Measurements from ENCODE around the gene SNX8.

The SNX8 gene

GRCh38 chr7:2353936-2354185 is 39.6 kb upstream of the SNX8 start:
- TF ChIP-seq, protein P1, sequence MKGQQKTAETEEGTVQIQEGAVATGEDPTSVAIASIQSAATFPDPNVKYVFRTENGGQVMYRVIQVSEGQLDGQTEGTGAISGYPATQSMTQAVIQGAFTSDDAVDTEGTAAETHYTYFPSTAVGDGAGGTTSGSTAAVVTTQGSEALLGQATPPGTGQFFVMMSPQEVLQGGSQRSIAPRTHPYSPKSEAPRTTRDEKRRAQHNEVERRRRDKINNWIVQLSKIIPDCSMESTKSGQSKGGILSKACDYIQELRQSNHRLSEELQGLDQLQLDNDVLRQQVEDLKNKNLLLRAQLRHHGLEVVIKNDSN (IDR thresholded peaks at IDR 0.05): peak; percentile 100
- peak; percentile 77 for TF ChIP-seq TAF1 (IDR thresholded peaks at IDR 0.05; ENCODE audit: low read depth)
- no peak for TF ChIP-seq CREB1 (IDR thresholded peaks at IDR 0.05; ENCODE audit: low read depth)
- TF ChIP-seq TCF12 (IDR thresholded peaks at IDR 0.05; ENCODE audit: low read depth): peak; percentile 72; the same call in 1 of the 2 replicates
- TF ChIP-seq YY1 (IDR thresholded peaks at IDR 0.05; ENCODE audit: low read depth): no peak
- TF ChIP-seq ZBTB7A (IDR thresholded peaks at IDR 0.05; ENCODE audit: low read depth): no peak
- TF ChIP-seq MAX (IDR thresholded peaks at IDR 0.05): peak; percentile 100
- no peak for TF ChIP-seq EP300 (IDR thresholded peaks at IDR 0.05; ENCODE audit: borderline replicate concordance)
- peak; percentile 95 for TF ChIP-seq EGR1 (IDR thresholded peaks at IDR 0.05)

GRCh38 chr7:2353113-2353935 is 39.1 kb upstream of the SNX8 start:
- TF ChIP-seq EP300 (IDR thresholded peaks at IDR 0.05; ENCODE audit: borderline replicate concordance) (no peak), CREB1 (IDR thresholded peaks at IDR 0.05; ENCODE audit: low read depth) (no peak), TCF12 (IDR thresholded peaks at IDR 0.05; ENCODE audit: low read depth) (no peak), YY1 (IDR thresholded peaks at IDR 0.05; ENCODE audit: low read depth) (no peak), RAD21 (IDR thresholded peaks at IDR 0.05; ENCODE audit: low read depth) (no peak), TAF1 (IDR thresholded peaks at IDR 0.05; ENCODE audit: low read depth) (no peak), ZBTB7A (IDR thresholded peaks at IDR 0.05; ENCODE audit: low read depth) (no peak), CEBPB (IDR thresholded peaks at IDR 0.05) (no peak), NFIC (IDR thresholded peaks at IDR 0.05) (no peak), FOXM1 (IDR thresholded peaks at IDR 0.05; ENCODE audit: borderline replicate concordance, low read depth) (no peak), MAX (IDR thresholded peaks at IDR 0.05) (no peak), TEAD4 (IDR thresholded peaks at IDR 0.05) (no peak), EGR1 (IDR thresholded peaks at IDR 0.05) (no peak)
- TF ChIP-seq, protein P1 (IDR thresholded peaks at IDR 0.05): no peak
- TF ChIP-seq, protein P2, sequence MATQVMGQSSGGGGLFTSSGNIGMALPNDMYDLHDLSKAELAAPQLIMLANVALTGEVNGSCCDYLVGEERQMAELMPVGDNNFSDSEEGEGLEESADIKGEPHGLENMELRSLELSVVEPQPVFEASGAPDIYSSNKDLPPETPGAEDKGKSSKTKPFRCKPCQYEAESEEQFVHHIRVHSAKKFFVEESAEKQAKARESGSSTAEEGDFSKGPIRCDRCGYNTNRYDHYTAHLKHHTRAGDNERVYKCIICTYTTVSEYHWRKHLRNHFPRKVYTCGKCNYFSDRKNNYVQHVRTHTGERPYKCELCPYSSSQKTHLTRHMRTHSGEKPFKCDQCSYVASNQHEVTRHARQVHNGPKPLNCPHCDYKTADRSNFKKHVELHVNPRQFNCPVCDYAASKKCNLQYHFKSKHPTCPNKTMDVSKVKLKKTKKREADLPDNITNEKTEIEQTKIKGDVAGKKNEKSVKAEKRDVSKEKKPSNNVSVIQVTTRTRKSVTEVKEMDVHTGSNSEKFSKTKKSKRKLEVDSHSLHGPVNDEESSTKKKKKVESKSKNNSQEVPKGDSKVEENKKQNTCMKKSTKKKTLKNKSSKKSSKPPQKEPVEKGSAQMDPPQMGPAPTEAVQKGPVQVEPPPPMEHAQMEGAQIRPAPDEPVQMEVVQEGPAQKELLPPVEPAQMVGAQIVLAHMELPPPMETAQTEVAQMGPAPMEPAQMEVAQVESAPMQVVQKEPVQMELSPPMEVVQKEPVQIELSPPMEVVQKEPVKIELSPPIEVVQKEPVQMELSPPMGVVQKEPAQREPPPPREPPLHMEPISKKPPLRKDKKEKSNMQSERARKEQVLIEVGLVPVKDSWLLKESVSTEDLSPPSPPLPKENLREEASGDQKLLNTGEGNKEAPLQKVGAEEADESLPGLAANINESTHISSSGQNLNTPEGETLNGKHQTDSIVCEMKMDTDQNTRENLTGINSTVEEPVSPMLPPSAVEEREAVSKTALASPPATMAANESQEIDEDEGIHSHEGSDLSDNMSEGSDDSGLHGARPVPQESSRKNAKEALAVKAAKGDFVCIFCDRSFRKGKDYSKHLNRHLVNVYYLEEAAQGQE (IDR thresholded peaks at IDR 0.05; ENCODE audit: low read depth): no peak

GRCh38 chr7:2350861-2351260 is 36.6 kb upstream of the SNX8 start:
- TF ChIP-seq TEAD4 (IDR thresholded peaks at IDR 0.05) (no peak), TCF12 (IDR thresholded peaks at IDR 0.05; ENCODE audit: low read depth) (no peak), EGR1 (IDR thresholded peaks at IDR 0.05) (no peak), FOXM1 (IDR thresholded peaks at IDR 0.05; ENCODE audit: borderline replicate concordance, low read depth) (no peak), TAF1 (IDR thresholded peaks at IDR 0.05; ENCODE audit: low read depth) (no peak), CREB1 (IDR thresholded peaks at IDR 0.05; ENCODE audit: low read depth) (no peak), MAX (IDR thresholded peaks at IDR 0.05) (no peak), NFIC (IDR thresholded peaks at IDR 0.05) (no peak), CEBPB (IDR thresholded peaks at IDR 0.05) (no peak), RAD21 (IDR thresholded peaks at IDR 0.05; ENCODE audit: low read depth) (no peak), ZBTB7A (IDR thresholded peaks at IDR 0.05; ENCODE audit: low read depth) (no peak), EP300 (IDR thresholded peaks at IDR 0.05; ENCODE audit: borderline replicate concordance) (no peak), YY1 (IDR thresholded peaks at IDR 0.05; ENCODE audit: low read depth) (no peak)
- TF ChIP-seq, protein P2 (IDR thresholded peaks at IDR 0.05; ENCODE audit: low read depth): no peak
- TF ChIP-seq, protein P1 (IDR thresholded peaks at IDR 0.05): no peak

GRCh38 chr7:2350055-2350454 is 35.8 kb upstream of the SNX8 start:
- TF ChIP-seq EP300 (IDR thresholded peaks at IDR 0.05; ENCODE audit: borderline replicate concordance): no peak
- TF ChIP-seq, protein P2 (IDR thresholded peaks at IDR 0.05; ENCODE audit: low read depth): no peak
- TF ChIP-seq NFIC (IDR thresholded peaks at IDR 0.05): no peak
- no peak for TF ChIP-seq CEBPB (IDR thresholded peaks at IDR 0.05)
- no peak for TF ChIP-seq RAD21 (IDR thresholded peaks at IDR 0.05; ENCODE audit: low read depth)
- TF ChIP-seq CREB1 (IDR thresholded peaks at IDR 0.05; ENCODE audit: low read depth): no peak
- no peak for TF ChIP-seq TEAD4 (IDR thresholded peaks at IDR 0.05)
- TF ChIP-seq, protein P1 (IDR thresholded peaks at IDR 0.05): no peak
- TF ChIP-seq MAX (IDR thresholded peaks at IDR 0.05): no peak
- no peak for TF ChIP-seq ZBTB7A (IDR thresholded peaks at IDR 0.05; ENCODE audit: low read depth)
- TF ChIP-seq TCF12 (IDR thresholded peaks at IDR 0.05; ENCODE audit: low read depth): no peak
- no peak for TF ChIP-seq FOXM1 (IDR thresholded peaks at IDR 0.05; ENCODE audit: borderline replicate concordance, low read depth)
- TF ChIP-seq TAF1 (IDR thresholded peaks at IDR 0.05; ENCODE audit: low read depth): no peak
- TF ChIP-seq EGR1 (IDR thresholded peaks at IDR 0.05): no peak
- TF ChIP-seq YY1 (IDR thresholded peaks at IDR 0.05; ENCODE audit: low read depth): no peak

All from Ishikawa (cell line).